CD1c-positive myeloid dendritic cell (primary cell): ENCODE measurements around the gene GABRG3.

Source experiments
- DNase-seq: peaks from one replicate; pipeline ENCODE4 v3.0.0-alpha.2; 2016; ENCODE audit errors: extremely low spot score

Gene GABRG3

GRCh38 chr15:26970712-26971210, at the start of gene GABRG3:
TSS of gene GABRG3 (plus strand) at chr15:26971181.
- no peak for DNase-seq

DNA sequence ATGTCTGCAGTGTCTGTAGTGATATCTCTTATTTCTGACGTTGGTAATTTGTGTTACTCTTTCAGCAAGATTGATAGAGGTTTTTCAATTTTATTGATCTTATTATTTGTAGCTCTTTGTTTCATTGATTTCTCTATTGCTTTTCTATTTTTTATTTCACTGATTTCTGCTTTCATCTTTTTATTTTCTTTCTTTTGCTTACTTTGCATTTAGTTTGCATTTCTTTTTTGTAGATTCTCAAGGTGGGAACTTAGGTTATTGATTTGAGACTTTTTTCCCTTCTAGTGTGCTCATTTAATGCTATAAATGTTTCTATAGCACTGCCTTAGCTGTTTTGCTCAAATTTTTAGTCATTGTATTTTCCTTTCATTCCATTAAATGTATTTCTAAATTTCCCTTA, 49.5 kb upstream of the GABRG3 start:
- no peak for DNase-seq

DNA sequence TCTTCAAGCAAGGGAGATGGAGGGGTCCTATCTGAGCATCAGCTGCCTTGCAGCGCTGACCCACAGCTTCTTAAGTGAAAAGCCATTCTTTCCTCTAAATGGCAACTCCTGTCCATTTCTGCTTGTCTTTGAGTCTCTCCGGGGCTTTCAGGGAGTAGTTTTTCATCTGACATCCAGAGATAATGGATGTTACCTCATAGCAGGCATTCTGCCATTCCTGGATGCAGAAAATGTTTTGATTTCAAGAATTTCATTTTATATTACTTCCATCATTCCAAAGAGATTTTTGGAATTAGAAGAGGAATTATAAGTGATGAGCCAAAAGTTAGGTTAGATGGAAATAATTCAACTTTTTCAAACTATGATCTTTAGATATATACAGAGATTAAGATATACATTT, 44.9 kb upstream of the GABRG3 start:
- no peak for DNase-seq

DNA sequence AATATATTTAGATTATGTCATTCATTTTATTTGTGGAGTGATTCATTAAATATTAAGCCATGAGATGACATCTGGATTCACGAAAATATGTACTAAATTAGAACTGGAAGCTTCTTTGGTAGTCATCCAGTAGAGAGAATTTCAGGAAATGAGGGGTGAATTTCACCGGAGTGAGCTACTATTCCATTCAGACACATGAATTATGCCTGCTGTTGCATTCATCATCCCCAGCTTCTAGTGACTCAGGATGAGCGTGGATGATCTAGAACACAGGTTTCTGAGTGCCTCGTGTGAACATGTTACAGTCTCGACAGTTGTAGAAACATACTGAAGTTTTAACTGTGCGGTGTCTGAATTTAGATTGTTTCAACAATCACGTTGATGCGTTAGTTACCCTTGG, 42.9 kb upstream of the GABRG3 start:
- no peak for DNase-seq

- DNase-seq: no peak
Observed at GRCh38 chr15:26929588-26929987, 41.4 kb upstream of the GABRG3 start.

DNA sequence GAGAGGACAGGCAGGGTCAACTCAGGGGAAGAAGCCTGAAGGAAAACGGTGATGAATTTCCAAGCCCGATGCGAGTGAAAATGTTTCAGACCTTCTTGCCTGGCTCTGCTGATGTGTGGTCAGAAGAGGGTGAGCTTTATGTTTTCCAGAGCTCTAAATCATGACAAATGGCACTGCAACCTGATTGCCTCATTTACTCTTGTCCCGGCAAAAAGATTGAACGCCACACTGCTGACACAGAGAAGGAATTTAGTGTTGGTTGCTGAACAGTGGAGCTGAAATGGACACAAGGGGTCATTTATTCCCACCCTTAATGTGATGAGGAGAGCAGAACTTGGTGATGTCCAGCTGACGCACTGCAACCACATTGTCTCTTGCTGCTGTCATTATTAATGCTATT, 36.1 kb upstream of the GABRG3 start:
- DNase-seq: no peak

DNA sequence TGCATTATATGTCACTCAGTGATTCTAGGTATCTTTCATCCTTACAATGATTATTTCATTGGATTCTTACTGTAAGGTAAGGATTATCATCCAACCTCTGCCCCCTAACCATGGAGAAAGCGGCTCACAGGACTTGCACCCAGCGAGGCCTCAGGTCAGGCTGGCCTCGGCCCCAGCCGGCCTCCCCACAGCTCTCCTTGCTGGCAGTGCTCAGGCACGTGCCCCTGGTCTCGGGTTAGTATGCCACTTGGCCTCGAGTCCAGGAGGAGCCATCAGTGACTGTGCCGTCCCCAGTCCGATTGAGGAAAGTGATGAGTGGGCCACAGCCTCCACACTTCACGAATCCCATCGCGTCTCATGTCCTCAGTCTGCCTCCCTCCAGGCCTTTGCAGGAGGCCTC, 35.7 kb upstream of the GABRG3 start:
- no peak for DNase-seq

- DNase-seq: no peak
Observed at GRCh38 chr15:26936502-26936901, 34.5 kb upstream of the GABRG3 start.

GRCh38 chr15:26937134-26937533, 33.8 kb upstream of the GABRG3 start:
- DNase-seq: no peak

DNA sequence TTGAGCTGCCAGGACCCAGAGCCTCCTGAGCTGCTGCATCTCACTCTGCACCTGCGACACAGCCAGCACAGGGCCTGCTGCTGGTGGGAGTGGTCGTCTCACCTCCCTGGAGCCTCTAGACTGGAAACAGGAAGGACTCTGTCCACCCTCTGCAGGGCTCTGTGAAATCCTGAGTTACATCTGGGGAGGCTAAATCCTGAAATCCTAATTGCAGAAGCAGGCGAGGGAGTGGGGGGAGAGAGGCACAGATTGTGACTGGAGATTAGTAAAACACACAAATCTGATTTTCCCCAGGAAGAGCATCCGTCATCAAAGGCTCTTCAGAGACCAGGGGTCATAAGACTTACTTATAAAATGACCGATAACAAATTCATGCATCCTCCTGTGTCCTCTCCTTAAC, 31.6 kb upstream of the GABRG3 start:
- DNase-seq: no peak

- no peak for DNase-seq
Observed at GRCh38 chr15:26941489-26941888, 29.5 kb upstream of the GABRG3 start.

DNA sequence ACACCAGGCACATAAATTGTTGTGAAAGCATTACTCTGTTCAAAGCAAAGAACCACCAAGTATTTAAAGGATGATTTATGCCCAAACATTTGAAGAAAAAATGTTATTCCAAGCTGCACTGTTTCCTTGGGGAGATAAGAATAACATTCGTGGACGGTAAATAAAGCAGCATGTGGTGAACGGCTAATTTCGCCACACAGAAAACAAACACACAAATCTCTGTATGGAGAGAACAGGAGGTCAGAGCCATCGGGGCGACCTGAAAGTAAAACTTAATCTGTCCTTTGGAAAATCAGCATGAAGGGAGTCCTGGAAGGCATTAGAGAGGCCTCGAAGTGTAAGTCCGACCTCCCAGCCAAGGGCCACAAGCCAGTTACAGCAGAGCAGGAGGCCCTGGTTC, 27.1 kb upstream of the GABRG3 start:
- no peak for DNase-seq

DNA sequence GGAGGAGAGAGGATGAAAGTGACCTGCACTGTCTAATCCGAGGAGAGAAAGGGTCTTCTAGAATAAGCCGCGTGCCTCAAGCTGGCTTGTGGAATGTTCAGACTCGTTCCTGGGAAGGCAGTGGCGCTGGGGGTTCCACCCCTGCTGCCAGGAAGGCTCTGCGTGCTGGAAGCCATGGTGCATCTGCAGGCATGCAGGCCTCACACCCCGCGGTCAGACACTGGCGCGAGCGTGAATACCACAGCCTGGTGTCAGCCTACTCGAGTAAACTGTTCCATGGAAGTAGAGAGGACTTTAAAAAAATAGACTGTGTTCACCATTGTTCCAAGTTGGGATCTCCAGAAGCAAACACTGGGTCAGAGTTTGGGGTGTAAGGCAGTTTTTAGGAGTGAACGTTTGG, 25.9 kb upstream of the GABRG3 start:
- no peak for DNase-seq

GRCh38 chr15:26950001-26950400, 21.0 kb upstream of the GABRG3 start:
- no peak for DNase-seq

DNA sequence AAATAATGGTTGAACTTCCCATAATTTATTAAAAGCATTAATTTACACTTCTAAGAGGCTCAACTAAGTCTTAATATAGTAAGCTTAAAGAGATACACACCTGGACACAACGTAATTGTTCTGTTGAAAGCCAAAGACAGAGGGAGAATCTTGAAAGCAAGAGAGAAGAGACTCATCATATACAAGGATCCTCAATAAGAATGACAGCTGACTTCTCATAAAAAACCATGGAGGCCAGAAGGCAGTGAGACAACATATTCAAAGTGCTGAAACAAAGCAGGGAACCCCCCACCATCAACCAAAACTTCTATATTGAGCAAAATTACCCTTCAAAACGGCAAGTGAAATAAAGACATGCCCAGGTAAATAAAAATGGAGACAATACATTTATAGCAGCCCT, 16.6 kb upstream of the GABRG3 start:
- no peak for DNase-seq

- no peak for DNase-seq
Observed at GRCh38 chr15:26967719-26968269, 3.2 kb upstream of the GABRG3 start.

GRCh38 chr15:26968806-26969205, 2.2 kb upstream of the GABRG3 start:
- no peak for DNase-seq

GRCh38 chr15:26971271-26972018, 464 bp downstream of the GABRG3 start:
- no peak for DNase-seq

DNA sequence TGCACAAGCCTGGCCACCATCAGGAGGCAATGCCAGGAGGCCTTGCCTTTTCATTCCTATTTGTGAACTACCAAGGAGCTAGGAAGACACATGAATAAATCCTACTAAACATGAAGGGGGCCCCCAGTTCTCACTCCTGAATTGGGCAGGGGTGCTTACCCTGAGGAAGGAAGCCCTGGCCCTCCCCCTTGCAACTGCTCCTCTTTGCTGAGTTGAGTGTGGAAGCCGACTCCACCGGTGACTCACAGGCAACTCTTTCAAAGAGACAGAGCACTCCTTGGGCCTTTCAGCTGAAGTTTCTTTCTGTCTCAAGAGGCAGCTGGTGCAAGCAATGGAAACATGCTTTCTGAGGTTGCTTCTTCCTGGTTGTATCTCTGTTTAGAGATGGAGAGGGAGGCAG, 1.7 kb downstream of the GABRG3 start:
- no peak for DNase-seq

DNA sequence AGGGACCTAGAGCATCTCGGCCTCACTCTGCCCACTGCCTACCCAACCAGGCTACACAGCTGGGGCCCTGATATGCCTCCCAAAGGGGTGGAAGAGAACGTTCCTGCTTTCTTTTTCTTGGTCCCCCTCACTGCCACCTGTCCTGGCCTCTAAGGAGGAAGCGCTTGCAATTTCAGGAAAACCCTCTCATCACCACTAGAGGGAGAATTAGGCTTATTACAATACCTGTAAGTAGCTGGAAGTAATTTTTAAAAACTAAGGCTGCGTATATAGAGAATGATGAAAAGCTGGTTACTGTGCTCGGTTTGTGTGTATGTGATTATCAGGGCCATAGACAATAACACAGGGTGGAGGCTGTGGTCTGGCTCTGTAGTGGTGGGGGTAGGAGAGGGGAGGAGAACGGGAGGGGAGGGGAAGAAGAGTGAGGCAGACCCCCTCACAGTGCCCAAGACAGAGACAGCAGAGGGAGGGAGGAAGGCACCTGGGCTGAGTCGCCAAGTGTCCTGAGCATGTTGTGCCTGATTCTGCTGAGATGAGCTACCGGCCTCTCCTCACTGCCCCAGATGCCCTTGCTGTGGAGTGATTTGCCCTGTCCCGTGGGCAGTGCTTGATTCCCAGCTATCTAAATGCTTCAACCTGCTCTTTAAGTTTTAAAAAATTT, 3.3 kb downstream of the GABRG3 start:
- no peak for DNase-seq

DNA sequence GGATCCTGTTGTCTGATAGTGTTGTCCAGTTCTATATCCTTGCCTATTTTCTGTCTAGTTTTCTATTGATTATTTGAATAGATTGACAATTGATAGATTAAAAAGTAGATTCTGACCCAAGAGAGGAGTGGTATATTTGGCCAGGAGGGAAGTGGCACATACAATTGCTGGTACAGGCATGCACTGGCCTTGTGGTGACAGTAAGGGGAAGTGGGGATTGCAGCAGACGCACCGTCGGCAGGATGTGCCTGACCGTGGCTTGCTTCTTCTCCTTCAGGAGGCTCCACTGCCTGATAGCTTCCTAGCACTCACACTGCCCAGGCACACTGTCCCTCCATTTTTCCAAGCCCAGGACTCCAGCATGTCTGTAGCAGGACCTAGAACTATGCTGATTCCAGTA, 10.5 kb downstream of the GABRG3 start:
- DNase-seq: no peak

- DNase-seq: no peak
Observed at GRCh38 chr15:26983822-26984221, 12.8 kb downstream of the GABRG3 start.

DNA sequence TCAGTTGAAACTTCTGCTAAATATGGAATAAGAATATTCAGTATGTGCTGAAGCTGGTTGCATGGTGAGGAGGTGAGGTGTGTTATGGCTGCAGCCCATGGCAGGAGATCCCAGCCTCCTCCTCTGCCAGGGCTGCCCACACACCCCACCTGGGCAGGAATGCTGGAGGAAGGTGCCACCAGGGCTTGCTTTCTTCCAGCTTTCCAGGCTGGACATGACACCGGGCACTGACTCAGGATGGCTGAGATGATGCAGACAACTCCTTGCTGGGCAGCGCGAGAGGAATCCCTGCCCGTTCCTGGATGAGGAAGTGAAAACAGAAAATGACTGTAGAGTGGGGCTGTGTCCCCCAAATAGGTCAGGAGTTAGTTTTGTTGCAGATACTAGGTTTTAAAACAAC, 14.1 kb downstream of the GABRG3 start:
- no peak for DNase-seq
